NB4 (cell line): ENCODE data around the gene MAGEA1.

Source experiments
- MYC ChIP-seq: IDR thresholded peaks from 2 replicates; pipeline ENCODE4 v1.6.1; 2011; ENCODE audit warnings: low read depth, low read length
- POLR2A ChIP-seq: IDR thresholded peaks from 2 replicates; pipeline ENCODE4 v1.6.1; 2011; ENCODE audit warnings: mild to moderate bottlenecking; ENCODE audit not compliant: insufficient read length; ENCODE audit errors: extremely low read depth
- TF ChIP-seq, protein P1 (sequence below): IDR thresholded peaks from one replicate; pipeline ENCODE4 v1.5.1; 2012; ENCODE audit warnings: low read depth, low read length

GRCh38 chrX:153158319-153158718 is 20.8 kb upstream of the MAGEA1 start:
- TF ChIP-seq, protein P1, sequence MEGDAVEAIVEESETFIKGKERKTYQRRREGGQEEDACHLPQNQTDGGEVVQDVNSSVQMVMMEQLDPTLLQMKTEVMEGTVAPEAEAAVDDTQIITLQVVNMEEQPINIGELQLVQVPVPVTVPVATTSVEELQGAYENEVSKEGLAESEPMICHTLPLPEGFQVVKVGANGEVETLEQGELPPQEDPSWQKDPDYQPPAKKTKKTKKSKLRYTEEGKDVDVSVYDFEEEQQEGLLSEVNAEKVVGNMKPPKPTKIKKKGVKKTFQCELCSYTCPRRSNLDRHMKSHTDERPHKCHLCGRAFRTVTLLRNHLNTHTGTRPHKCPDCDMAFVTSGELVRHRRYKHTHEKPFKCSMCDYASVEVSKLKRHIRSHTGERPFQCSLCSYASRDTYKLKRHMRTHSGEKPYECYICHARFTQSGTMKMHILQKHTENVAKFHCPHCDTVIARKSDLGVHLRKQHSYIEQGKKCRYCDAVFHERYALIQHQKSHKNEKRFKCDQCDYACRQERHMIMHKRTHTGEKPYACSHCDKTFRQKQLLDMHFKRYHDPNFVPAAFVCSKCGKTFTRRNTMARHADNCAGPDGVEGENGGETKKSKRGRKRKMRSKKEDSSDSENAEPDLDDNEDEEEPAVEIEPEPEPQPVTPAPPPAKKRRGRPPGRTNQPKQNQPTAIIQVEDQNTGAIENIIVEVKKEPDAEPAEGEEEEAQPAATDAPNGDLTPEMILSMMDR: no peak
- no peak for TF ChIP-seq POLR2A
- no peak for TF ChIP-seq MYC
